Skeletal muscle tissue (tissue), 4 donors: Measurements from ENCODE around the gene NRXN3. TPM values are rescaled to one million over a fixed set of nuclear protein-coding genes. Genes with fewer than 3 reads are reported as not detected.

Source experiments
- H3K27ac ChIP-seq: one replicate; pipeline ENCODE4 v1.7.0; 2013; ENCODE audit warnings: mild to moderate bottlenecking, low read depth, low read length, inconsistent platforms
- H3K27me3 ChIP-seq, 3 donors: one replicate each; pipeline ENCODE4 v1.7.0; 2013; ENCODE audit warnings: low read length in 3 of 3; ENCODE audit not compliant: control insufficient read depth in 3 of 3, insufficient read depth in 3 of 3
- H3K36me3 ChIP-seq, 3 donors: one replicate each; pipeline ENCODE4 v1.7.0; 2013; ENCODE audit warnings: low read length in 3 of 3; ENCODE audit not compliant: control insufficient read depth in 3 of 3, insufficient read depth in 3 of 3
- H3K4me1 ChIP-seq, 3 donors: one replicate each; pipeline ENCODE4 v1.7.0; 2013; ENCODE audit warnings: low read length in 3 of 3, mild to moderate bottlenecking in 3 of 3; ENCODE audit not compliant: control insufficient read depth in 3 of 3, insufficient read depth in 3 of 3
- H3K4me3 ChIP-seq, 3 donors: one replicate each; pipeline ENCODE4 v1.7.0; 2013; ENCODE audit warnings: low read length in 3 of 3
- H3K9ac ChIP-seq, 3 donors: one replicate each; pipeline ENCODE4 v1.7.0; 2013; ENCODE audit warnings: low read length in 3 of 3, mild to moderate bottlenecking in 3 of 3, moderate library complexity in 2 of 3, low read depth in 1 of 3
- H3K9me3 ChIP-seq, 3 donors: one replicate each; pipeline ENCODE4 v1.7.0; 2013; ENCODE audit warnings: low read length in 3 of 3; ENCODE audit not compliant: control insufficient read depth in 3 of 3
- total RNA-seq: library from RNA; depleted of rRNA; stranded (reverse); fragments of >200 nt; gene quantifications from one replicate; pipeline ENCODE4 v1.2.3, GENCODE V29; 2014
- donor health status: Osteomylitis.

NRXN3 gene
- total RNA-seq, 1 donor from 2014 or later: 0.52 TPM

- Histone ChIP-seq H3K4me3 (no peak overlapping the region), H3K9me3 (no peaks in the 10 kb centered on the region)
These were observed 1475.7 kb downstream of the NRXN3 start for GRCh38 chr14:79645753-79646362.

DNA sequence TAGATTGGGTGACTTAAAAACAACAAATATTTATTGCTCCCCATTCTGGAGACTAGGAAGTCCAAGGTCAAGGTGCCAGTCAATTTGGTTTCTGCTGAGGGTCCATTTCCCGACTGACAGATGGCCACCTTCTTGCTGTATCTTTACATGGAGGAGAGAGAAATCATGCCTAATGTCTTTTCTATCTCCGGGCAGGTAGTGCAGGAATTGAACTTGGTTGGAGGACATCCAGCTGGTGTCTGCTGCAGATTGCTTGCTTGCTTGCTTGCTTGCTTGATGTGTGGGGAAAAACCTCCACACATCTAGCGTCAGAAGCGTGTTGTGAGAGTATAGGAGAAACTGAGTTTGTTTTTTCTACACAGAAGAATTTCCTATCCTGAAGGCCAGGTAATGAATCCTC is 1479.7 kb downstream of the NRXN3 start:
- H3K4me3 ChIP-seq: no peak overlapping the region
- H3K36me3 ChIP-seq: no peaks in the 10 kb centered on the region
- no peak overlapping the region for H3K27ac ChIP-seq
- H3K4me1 ChIP-seq: no peaks in the 10 kb centered on the region
- H3K27me3 ChIP-seq: no peaks in the 10 kb centered on the region
- no peak overlapping the region for H3K9ac ChIP-seq
- no peaks in the 10 kb centered on the region for H3K9me3 ChIP-seq

More at GRCh38 chr14:79645753-79646362, 1475.7 kb downstream of the NRXN3 start:
- no peak overlapping the region for H3K9ac ChIP-seq
- H3K27ac ChIP-seq: no peak overlapping the region
- no peaks in the 10 kb centered on the region for H3K36me3 ChIP-seq
- no peaks in the 10 kb centered on the region for H3K27me3 ChIP-seq
- H3K4me1 ChIP-seq: peaks cover 0 to 9% (median 4%) of the 10 kb centered on the region in 3 donors

- Histone ChIP-seq H3K9ac (no peak overlapping the region), H3K36me3 (no peaks in the 10 kb centered on the region)
These were observed 1482.5 kb downstream of the NRXN3 start for GRCh38 chr14:79652513-79653307.

GRCh38 chr14:79656056-79656455 is 1485.9 kb downstream of the NRXN3 start:
- no peaks in the 10 kb centered on the region for H3K9me3 ChIP-seq

More at GRCh38 chr14:79652513-79653307, 1482.5 kb downstream of the NRXN3 start:
- no peaks in the 10 kb centered on the region for H3K9me3 ChIP-seq
- H3K27me3 ChIP-seq: no peaks in the 10 kb centered on the region
- H3K4me1 ChIP-seq: no peaks in the 10 kb centered on the region
- no peak overlapping the region for H3K27ac ChIP-seq
- H3K4me3 ChIP-seq: no peak overlapping the region

GRCh38 chr14:79656496-79656895 is 1486.3 kb downstream of the NRXN3 start:
- Histone ChIP-seq H3K4me3 (no peak overlapping the region), H3K9me3 (no peaks in the 10 kb centered on the region), H3K4me1 (peaks cover 0 to 2% (median 0%) of the 10 kb centered on the region in 3 donors), H3K27ac (no peak overlapping the region), H3K27me3 (no peaks in the 10 kb centered on the region), H3K36me3 (no peaks in the 10 kb centered on the region), H3K9ac (no peak overlapping the region)

More at GRCh38 chr14:79656056-79656455, 1485.9 kb downstream of the NRXN3 start:
- H3K27me3 ChIP-seq: no peaks in the 10 kb centered on the region
- peaks cover 0 to 2% (median 0%) of the 10 kb centered on the region in 3 donors for H3K4me1 ChIP-seq
- H3K36me3 ChIP-seq: no peaks in the 10 kb centered on the region
- no peak overlapping the region for H3K27ac ChIP-seq
- H3K4me3 ChIP-seq: no peak overlapping the region
- no peak overlapping the region for H3K9ac ChIP-seq

GRCh38 chr14:79658221-79658620 is 1488.0 kb downstream of the NRXN3 start:
- Histone ChIP-seq H3K4me3 (no peak overlapping the region), H3K4me1 (peaks cover 0 to 2% (median 0%) of the 10 kb centered on the region in 3 donors), H3K27me3 (no peaks in the 10 kb centered on the region), H3K9me3 (no peaks in the 10 kb centered on the region), H3K9ac (no peak overlapping the region), H3K27ac (no peak overlapping the region), H3K36me3 (no peaks in the 10 kb centered on the region)

GRCh38 chr14:79658769-79659168 is 1488.6 kb downstream of the NRXN3 start:
- no peak overlapping the region for H3K27ac ChIP-seq
- H3K4me1 ChIP-seq: peaks cover 0 to 2% (median 0%) of the 10 kb centered on the region in 3 donors
- H3K36me3 ChIP-seq: no peaks in the 10 kb centered on the region
- no peaks in the 10 kb centered on the region for H3K9me3 ChIP-seq
- no peak overlapping the region for H3K4me3 ChIP-seq
- no peaks in the 10 kb centered on the region for H3K27me3 ChIP-seq
- no peak overlapping the region for H3K9ac ChIP-seq

DNA sequence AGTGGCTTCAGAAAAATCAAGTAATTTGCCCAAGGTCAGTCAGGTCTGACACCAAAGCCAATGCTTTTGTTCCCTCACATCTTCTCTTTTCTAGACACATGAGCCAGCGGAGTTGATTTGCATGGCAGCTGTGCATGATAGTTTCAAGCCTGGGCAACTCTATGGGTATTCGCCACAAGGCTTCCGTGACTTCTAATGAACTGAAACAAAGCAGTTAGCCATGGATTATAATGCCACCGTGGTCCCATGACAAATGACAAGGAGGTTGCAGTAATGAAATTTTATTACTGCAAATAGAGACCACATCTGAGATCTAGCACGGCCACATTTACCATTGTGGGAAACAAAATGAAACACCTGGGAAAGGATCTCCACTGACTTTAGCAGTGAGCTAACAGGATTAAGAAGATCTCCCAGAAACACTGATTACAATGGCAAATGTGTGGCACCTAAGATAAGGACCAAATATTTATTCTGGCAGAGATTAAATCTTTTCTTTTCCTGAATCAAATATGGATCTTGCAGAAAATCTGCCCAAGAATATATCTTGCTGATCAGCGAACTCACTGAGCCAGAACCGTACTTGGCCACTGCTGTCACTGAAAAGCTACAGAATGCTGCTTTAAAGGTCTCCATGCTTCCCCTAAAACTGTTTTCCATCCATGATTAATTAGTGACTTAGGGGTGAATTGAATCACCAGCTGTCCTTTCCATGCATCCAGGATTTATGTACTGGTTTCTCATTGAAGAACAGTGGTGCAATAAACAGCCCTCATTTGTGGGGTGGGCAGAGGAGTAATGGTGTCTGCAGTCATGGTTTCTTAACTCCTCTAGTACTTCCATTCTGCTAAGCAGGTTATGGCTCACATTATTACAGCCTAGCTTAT is 1490.1 kb downstream of the NRXN3 start:
- Histone ChIP-seq H3K4me1 (peaks cover 0 to 2% (median 0%) of the 10 kb centered on the region in 3 donors), H3K9me3 (no peaks in the 10 kb centered on the region), H3K27ac (no peak overlapping the region), H3K9ac (no peak overlapping the region), H3K27me3 (no peaks in the 10 kb centered on the region), H3K4me3 (no peak overlapping the region), H3K36me3 (no peaks in the 10 kb centered on the region)

DNA sequence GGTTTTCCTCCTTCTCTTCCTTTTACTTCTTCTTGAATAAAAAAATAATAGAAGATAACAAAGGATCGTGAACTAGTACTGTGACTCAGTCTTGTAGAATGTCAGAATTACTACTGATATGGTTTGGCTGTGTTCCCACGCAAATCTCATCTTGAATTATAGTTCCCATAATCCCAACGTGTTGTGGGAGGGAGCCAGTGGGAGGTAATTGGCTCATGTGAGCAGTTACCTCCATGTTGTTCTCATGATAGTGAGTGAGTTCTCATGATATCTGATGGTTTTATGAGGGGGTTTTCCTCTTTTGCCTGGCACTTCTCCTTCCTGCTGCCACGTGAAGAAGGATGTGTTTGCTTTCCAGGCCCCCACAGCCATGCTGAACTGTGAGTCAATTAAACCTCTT is 1491.6 kb downstream of the NRXN3 start:
- no peaks in the 10 kb centered on the region for H3K9me3 ChIP-seq
- H3K4me3 ChIP-seq: no peak overlapping the region
- H3K9ac ChIP-seq: no peak overlapping the region
- H3K27ac ChIP-seq: no peak overlapping the region
- no peaks in the 10 kb centered on the region for H3K36me3 ChIP-seq
- H3K4me1 ChIP-seq: peaks cover 0 to 2% (median 0%) of the 10 kb centered on the region in 3 donors
- no peaks in the 10 kb centered on the region for H3K27me3 ChIP-seq
